Measurements from ENCODE around the gene HLF.

DNA sequence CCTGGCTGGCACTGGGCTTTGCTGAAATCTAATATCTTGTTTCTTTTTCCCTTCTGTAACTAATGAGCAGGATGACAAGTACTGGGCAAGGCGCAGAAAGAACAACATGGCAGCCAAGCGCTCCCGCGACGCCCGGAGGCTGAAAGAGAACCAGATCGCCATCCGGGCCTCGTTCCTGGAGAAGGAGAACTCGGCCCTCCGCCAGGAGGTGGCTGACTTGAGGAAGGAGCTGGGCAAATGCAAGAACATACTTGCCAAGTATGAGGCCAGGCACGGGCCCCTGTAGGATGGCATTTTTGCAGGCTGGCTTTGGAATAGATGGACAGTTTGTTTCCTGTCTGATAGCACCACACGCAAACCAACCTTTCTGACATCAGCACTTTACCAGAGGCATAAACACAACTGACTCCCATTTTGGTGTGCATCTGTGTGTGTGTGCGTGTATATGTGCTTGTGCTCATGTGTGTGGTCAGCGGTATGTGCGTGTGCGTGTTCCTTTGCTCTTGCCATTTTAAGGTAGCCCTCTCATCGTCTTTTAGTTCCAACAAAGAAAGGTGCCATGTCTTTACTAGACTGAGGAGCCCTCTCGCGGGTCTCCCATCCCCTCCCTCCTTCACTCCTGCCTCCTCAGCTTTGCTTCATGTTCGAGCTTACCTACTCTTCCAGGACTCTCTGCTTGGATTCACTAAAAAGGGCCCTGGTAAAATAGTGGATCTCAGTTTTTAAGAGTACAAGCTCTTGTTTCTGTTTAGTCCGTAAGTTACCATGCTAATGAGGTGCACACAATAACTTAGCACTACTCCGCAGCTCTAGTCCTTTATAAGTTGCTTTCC lies 56.0 kb downstream of the HLF start:
- TF ChIP-seq, protein P1, sequence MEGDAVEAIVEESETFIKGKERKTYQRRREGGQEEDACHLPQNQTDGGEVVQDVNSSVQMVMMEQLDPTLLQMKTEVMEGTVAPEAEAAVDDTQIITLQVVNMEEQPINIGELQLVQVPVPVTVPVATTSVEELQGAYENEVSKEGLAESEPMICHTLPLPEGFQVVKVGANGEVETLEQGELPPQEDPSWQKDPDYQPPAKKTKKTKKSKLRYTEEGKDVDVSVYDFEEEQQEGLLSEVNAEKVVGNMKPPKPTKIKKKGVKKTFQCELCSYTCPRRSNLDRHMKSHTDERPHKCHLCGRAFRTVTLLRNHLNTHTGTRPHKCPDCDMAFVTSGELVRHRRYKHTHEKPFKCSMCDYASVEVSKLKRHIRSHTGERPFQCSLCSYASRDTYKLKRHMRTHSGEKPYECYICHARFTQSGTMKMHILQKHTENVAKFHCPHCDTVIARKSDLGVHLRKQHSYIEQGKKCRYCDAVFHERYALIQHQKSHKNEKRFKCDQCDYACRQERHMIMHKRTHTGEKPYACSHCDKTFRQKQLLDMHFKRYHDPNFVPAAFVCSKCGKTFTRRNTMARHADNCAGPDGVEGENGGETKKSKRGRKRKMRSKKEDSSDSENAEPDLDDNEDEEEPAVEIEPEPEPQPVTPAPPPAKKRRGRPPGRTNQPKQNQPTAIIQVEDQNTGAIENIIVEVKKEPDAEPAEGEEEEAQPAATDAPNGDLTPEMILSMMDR (IDR thresholded peaks at IDR 0.05): no peak
- TF ChIP-seq POLR2A (IDR thresholded peaks at IDR 0.05): no peak
